Calu3 (cell line): Measurements from ENCODE around the gene FUBP3. TPM values are rescaled to one million over a fixed set of nuclear protein-coding genes. Genes with fewer than 3 reads are reported as not detected.

ENCODE experiments used
- BruUV-seq: library from RNA; stranded (reverse); fragments of 400-500 nt; replicated peaks from 2 replicates; lab custom pipeline; 2021; lab: Mats Ljungman, UMichigan
- CTCF ChIA-PET: fragments of 300-600 bp; sonication (Branson Sonifier 250); formaldehyde crosslinking; loops from one replicate; lab custom pipeline; 2022; ENCODE audit warnings: antibody characterized with exemption; lab: Charles Lee
- DNase-seq: peaks from one replicate; pipeline ENCODE4 v3.0.0; 2022
- H3K27ac Mint-ChIP-seq: one replicate; pipeline ENCODE4 v1.8.0; 2022; ENCODE audit warnings: mixed read lengths; ENCODE audit not compliant: unreplicated experiment
- H3K27me3 Mint-ChIP-seq: one replicate; pipeline ENCODE4 v1.8.0; 2022; ENCODE audit warnings: mixed read lengths; ENCODE audit not compliant: unreplicated experiment
- H3K36me3 Mint-ChIP-seq: one replicate; pipeline ENCODE4 v1.8.0; 2022; ENCODE audit warnings: mild to moderate bottlenecking, moderate library complexity, mixed read lengths; ENCODE audit not compliant: insufficient read depth, unreplicated experiment
- H3K4me1 Mint-ChIP-seq: one replicate; pipeline ENCODE4 v1.8.0; 2022; ENCODE audit warnings: mild to moderate bottlenecking, low read depth, mixed read lengths; ENCODE audit not compliant: unreplicated experiment
- H3K4me3 Mint-ChIP-seq: one replicate; pipeline ENCODE4 v1.8.0; 2022; ENCODE audit warnings: mild to moderate bottlenecking, low read depth, moderate library complexity, mixed read lengths; ENCODE audit not compliant: unreplicated experiment
- H3K9me3 Mint-ChIP-seq: one replicate; pipeline ENCODE4 v1.8.0; 2022; ENCODE audit warnings: low read depth, mixed read lengths; ENCODE audit not compliant: unreplicated experiment
- CTCF ChIP-seq: fragments of 200-600 bp; IDR thresholded peaks from one replicate; pipeline ENCODE4 v1.8.0; 2022; ENCODE audit warnings: antibody characterized with exemption; ENCODE audit not compliant: unreplicated experiment
- intact Hi-C: fragments of 100-400 bp; cut with micrococcal nuclease; formaldehyde crosslinking; loops from one replicate; pipeline ENCODE4 v1.10.0; 2022; ENCODE audit not compliant: unreplicated experiment
- total RNA-seq: library from RNA; stranded (reverse); gene quantifications from 2 replicates; pipeline ENCODE4 v1.2.3, GENCODE V29; 2022

FUBP3 gene
- total RNA-seq, 1 experiment from 2014 or later: 51.0 TPM

DNA sequence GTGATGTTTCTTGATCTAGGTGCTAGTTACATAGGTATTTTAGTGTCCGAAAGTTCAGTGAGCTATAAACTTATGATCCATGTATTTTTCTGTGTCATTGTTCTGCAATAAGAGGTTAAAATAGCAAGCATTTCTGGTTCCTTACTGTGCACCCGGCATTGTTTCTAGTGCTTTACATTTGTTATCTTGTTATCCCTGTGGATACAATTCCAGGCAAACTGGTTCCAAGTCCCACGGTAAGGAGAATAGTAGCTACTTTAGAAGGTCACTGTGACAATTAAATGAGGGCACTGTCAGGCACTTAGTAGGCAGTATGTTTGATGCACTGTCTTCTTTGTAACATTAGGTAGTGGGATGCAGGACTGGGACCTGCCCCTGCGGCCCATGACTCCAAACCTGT lies 9.0 kb downstream of the FUBP3 start:
- Mint-ChIP-seq H3K4me1 (peaks cover 14% of the 10 kb centered on the region), H3K9me3 (no peaks in the 10 kb centered on the region), H3K4me3 (no peak overlapping the region), H3K36me3 (no peaks in the 10 kb centered on the region), H3K27ac (no peak overlapping the region), H3K27me3 (no peaks in the 10 kb centered on the region)
- no peak for DNase-seq
- intact Hi-C loops: no loop called here
- no TSS peak for BruUV-seq
- CTCF ChIA-PET: no interaction called here
- TF ChIP-seq CTCF: no peak

GRCh38 chr9:130589754-130590153 lies 10.4 kb downstream of the FUBP3 start:
- H3K4me1 Mint-ChIP-seq: peaks cover 14% of the 10 kb centered on the region
- no peak for TF ChIP-seq CTCF
- no TSS peak for BruUV-seq
- H3K9me3 Mint-ChIP-seq: no peaks in the 10 kb centered on the region
- CTCF ChIA-PET: interaction anchor here (0.7 kb wide), 2 partner anchors 11 to 104 kb away, joined by 4 to 5 read pairs; partner anchors contain the start of gene EXOSC2
- intact Hi-C loops: no loop called here
- H3K4me3 Mint-ChIP-seq: no peak overlapping the region
- no peaks in the 10 kb centered on the region for H3K36me3 Mint-ChIP-seq
- no peak for DNase-seq
- no peaks in the 10 kb centered on the region for H3K27me3 Mint-ChIP-seq
- H3K27ac Mint-ChIP-seq: no peak overlapping the region

- Mint-ChIP-seq H3K36me3 (peaks cover 2% of the 10 kb centered on the region), H3K4me3 (no peak overlapping the region), H3K9me3 (no peaks in the 10 kb centered on the region), H3K27ac (no peak overlapping the region), H3K4me1 (peaks cover 14% of the 10 kb centered on the region), H3K27me3 (no peaks in the 10 kb centered on the region)
- DNase-seq: no peak
- TF ChIP-seq CTCF: no peak
- intact Hi-C loops: no loop called here
- BruUV-seq: no TSS peak
- CTCF ChIA-PET: no interaction called here
These were observed 10.9 kb downstream of the FUBP3 start for GRCh38 chr9:130590305-130590704.

DNA sequence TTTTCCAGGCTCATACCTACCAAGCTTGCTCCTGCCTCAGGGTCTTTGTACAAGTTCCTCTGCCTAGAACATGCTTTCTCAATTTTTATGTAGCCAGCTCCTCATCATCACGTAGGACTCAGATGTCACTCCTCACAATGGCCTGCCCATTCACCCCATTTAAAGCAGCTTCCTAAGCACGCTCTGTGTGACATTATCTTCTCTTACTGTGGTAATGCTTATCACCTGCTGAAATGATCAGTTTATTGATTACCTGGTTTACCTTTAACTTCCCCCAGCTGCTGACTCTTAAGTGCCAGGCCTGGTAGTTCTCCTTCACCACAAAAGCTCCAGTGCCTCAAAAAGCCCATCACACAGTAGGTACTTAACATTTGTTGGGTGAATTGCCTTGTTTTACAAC lies 13.6 kb downstream of the FUBP3 start:
- Mint-ChIP-seq H3K27ac (no peak overlapping the region), H3K4me3 (no peak overlapping the region), H3K27me3 (no peaks in the 10 kb centered on the region), H3K9me3 (no peaks in the 10 kb centered on the region), H3K4me1 (peaks cover 14% of the 10 kb centered on the region), H3K36me3 (peaks cover 10% of the 10 kb centered on the region)
- CTCF ChIA-PET: no interaction called here
- TF ChIP-seq CTCF: no peak
- intact Hi-C loops: no loop called here
- BruUV-seq: no TSS peak
- no peak for DNase-seq
